Stimulated activated CD8-positive, alpha-beta memory T cell treated with anti-CD3 and anti-CD28 coated beads, Interleukin-15, amount 100 ng/mL, for 24 hours (primary cell): ENCODE measurements around the gene RAB25.
"Not testable (repeated sequence)": the region's sequence is repeated elsewhere in the genome, so short reads cannot be mapped to it uniquely, and the experiment has no call there.

ENCODE experiments used
- DNase-seq: peaks from one replicate; pipeline ENCODE4 v3.0.0-alpha.2; 2020; ENCODE audit warnings: low read depth

The RAB25 gene

DNA sequence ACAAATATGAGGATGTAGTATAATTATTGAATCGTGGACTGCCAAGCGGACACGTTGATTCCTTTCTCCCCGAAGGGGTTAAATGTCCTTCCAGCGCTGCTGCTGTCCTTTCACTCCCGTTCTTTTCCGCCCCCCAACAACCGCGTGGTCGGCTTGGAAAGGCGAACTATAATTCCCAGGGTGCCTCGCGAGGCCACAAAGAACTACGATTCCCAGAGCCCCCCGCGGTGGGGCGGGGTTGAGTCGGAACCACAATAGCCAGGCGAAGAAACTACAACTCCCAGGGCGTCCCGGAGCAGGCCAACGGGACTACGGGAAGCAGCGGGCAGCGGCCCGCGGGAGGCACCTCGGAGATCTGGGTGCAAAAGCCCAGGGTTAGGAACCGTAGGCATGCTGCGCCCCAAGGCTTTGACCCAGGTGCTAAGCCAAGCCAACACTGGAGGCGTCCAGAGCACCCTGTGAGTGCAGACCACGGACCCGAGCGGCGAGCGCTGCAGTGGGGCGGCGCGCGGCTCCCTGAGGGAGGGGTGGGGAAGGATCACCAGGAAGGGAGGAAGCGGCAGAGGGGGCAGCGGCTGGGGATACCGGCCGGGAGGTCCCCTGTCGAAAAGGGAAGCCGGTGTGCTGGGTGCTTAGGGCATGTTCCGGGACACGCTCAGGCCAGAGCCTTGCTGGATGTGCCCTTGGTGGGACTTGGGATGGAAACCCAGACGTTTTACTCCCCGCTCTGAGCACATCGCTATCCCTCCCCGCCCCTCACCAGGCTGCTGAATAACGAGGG is 6.3 kb upstream of the RAB25 start, which contains the start of gene LAMTOR2:
Gene LAMTOR2 (plus strand): TSS at position 283 of the 781 bp plus-strand sequence. CDS start 108 bp downstream, at position 391.
- DNase-seq = peak; percentile 80

DNA sequence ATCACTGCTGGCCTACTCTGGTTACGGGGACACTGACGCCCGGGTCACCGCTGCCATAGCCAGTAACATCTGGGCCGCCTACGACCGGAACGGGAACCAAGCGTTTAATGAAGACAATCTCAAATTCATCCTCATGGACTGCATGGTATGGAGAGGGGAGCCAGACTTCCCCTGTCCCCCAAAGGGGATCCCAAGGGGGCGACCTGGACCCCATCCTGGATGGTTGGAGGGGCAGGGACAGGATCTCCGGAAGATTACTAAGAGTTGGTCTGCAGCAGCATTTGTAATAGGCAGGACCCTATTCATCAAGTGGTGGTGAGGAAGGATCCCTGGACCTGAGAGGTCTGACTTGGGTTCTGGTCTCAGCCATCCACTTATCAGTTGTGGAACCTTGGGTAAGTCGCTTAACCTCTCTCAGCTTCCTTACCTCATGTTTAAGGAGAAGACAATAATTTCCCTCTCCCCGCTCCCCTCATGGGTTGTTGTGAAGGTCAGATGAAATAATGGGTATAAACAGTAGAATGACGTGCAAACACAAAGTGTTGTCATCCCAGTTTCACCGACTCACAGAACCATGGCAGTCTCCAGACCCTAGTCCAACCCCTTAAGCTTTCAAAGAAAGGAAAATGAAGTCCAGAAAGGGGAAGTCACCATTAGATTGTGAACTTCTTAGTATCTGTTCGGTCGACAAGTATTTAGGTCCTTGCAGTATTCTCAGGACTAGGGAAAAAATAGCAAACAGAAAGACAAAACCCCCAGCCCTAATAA is 5.5 kb upstream of the RAB25 start:
- DNase-seq = no peak

DNA sequence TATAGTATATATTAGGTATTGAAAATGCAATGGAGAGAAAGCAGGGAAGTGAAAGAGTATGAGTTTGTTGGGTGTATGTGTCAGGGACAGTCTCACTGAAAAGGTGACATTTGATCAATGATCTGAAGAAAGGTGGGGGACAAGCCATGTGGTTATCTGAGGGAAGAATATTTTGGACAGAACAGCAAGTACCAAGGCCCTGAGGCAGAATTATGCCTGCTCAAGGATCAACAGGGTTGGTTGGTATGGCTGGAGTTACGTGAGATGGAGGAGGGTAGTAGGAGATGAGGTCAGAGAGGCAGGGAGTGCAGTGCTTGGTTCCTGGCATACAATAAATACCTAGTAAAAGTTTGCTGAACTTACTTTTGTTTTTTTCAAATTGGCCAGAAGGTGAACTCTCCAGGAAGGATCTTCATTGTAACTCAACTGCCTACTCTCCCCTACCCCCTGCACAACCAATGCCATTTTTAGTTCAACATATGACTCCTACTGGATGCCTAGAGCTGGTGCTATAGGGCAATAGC is 4.6 kb upstream of the RAB25 start:
- DNase-seq = no peak

DNA sequence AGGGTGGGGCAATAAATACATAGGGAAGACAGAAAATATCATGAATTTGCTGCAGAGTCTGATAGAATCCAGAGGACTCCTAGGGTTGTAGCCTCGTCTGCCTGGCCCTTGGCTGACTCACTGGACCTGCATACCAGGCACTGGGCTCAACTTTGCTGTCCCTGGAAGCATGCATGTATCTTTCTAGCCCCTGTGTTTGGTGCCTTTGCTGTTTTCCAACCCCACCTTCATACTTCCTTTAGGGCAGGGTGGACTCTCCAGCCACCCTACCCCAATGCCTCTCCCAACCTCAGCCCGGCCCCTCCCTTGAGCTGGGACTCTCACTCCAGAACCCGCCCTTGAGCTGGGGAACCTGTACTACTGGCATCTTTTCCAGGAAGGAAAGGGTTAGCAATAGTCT is 1.2 kb downstream of the RAB25 start:
- DNase-seq = no peak

DNA sequence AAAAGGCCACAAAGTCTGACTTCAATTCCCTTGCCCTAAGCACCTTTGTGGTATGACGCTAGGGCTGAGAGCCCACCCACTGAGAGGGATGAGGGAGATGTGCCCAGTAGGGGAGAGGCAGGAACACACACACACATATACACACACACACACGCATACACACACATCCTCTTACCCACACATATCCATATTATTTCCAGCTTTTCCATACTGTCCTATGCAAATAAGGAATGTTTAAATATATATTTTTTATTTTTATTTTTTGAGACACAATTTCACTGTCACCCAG is 3.0 kb downstream of the RAB25 start:
- no peak for DNase-seq

DNA sequence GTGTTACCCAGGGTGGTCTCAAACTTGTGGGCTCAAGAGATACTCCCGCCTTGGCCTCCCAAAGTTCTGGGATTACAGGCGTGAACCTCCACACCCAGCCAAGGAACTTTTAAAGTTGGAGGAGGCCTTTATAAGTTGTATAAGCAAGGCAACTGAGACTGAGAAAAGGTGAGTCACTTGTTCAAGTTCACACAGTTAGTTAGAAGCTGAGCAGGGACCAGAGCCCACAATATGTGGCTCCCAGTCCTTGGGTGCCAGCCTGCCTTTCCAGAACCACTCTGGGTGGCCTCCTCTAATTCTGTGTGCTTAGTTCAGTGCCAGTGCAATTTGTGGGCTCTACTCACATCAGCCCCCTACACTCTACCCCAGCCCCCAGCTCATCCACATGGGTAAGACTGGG is 3.7 kb downstream of the RAB25 start:
- DNase-seq = no peak

DNA sequence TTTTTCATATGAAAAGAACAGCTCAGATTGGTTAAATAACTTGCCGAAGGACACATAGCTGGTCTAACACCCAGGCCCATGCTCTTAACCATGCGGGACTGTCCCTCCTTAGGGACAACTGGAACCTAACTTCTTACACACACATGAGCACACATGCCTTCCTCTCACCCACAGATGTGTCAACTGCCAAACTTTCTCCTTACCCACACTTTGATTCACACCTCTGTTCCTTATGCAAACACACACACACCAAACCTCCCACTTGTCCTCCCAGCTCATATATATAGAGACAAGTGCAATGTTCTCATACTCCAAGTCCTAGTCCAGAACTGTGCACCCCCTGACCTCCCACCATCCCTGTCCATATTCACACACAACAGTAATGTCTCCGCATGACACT is 4.3 kb downstream of the RAB25 start:
- DNase-seq = no peak

DNA sequence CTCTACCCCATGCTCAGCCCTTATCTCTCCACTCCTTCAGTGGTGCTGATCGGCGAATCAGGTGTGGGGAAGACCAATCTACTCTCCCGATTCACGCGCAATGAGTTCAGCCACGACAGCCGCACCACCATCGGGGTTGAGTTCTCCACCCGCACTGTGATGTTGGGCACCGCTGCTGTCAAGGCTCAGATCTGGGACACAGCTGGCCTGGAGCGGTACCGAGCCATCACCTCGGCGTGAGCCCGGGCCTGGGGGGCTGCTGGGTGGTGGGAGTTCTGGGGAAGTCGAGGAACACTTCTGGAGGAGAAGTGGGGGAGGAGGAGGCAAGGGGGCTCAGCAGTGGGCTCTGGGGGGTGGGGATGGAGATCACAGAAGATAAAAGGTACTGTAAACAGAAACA is 4.9 kb downstream of the RAB25 start:
- DNase-seq = no peak

DNA sequence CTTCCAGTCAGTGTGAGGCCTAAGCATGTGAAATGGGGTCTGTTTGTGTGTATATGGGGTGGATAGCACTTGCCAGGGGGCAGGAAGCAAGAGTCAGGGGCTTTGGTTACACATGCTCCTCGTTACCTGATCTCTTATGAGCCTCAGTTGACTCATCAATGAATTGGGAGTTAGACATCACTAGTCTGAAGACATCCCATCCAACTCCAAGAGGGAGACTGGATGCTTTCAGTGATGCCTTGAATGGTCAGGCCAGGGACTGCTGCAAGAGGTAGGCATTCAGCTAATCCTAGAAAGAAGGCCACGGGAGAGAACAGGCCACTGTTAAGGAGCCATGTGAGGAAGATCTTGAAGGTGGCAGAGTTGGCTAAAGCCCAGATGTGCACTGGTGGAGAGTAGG is 6.3 kb downstream of the RAB25 start:
- no peak for DNase-seq

DNA sequence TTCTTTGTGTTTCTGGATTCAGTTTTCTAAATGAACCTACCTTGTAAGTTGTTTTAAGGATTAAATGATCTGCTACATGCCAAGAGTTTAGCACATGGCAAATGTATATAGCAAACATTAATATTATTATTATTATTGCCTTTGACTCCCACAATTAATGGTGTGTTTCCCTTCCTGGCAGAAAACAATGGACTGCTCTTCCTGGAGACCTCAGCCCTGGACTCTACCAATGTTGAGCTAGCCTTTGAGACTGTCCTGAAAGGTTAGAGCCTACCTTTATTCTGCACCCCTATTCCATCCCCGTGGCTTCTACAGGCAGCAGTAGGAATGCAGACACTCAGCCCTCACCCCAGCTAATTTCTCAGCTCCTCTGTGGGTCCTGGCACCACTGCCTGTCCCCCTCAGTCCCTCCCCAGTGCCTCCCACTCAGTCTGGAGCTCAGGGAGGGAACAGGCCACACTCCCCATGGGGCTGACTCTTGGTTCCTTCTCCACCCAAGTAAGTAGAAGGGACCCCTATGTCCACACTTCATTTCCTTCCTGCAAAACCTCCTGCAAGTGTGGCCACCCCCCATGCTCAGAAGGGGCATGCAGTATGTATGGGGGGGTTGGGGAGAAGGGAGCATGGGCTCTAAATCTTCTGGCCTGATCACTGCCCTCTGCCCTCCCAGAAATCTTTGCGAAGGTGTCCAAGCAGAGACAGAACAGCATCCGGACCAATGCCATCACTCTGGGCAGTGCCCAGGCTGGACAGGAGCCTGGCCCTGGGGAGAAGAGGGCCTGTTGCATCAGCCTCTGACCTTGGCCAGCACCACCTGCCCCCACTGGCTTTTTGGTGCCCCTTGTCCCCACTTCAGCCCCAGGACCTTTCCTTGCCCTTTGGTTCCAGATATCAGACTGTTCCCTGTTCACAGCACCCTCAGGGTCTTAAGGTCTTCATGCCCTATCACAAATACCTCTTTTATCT is 8.8 kb downstream of the RAB25 start:
- DNase-seq = no peak

DNA sequence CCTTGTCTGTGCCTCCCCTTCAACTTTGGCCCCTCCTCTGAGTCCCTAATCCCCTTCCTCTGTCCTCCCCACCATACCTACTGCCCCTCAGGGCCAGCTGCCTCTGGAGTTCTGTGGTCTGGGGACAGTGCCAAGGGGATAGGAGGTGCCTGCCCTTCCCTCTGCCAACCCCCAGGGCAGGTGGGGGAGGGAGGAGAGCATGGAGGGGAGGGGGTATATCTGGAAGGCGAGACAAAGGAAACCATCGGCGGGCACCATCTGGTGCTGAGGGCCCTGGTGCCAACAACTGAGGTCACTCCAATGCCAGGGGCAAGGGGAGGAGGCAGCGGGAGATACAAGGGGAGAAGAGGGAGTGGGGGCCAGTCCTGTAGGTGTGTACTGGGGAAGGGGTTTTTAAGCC is 9.6 kb downstream of the RAB25 start:
- DNase-seq = no peak

DNA sequence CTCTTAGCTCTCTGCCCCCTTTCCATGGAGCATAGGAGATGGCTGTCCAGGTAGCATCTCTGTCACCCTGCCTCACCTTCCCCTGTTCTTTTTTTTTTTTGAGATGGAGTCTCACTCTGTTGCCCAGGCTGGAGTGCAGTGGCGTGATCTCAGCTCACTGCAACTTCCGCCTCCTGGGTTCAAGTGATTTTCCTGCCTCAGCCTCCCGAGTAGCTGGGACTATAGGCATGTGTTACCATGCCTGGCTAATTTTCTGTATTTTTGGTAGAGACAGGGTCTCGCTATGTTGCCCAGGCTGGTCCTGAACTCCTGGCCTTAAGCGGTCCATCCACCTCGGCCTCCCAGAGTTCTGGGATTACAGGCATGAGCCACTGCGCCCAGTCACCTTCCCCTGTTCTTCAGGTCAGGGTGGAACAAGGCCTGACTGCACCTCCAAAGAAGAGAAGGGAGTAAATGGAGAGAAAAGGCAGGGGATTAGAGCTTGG is 10.4 kb downstream of the RAB25 start:
- not testable (repeated sequence) for DNase-seq

DNA sequence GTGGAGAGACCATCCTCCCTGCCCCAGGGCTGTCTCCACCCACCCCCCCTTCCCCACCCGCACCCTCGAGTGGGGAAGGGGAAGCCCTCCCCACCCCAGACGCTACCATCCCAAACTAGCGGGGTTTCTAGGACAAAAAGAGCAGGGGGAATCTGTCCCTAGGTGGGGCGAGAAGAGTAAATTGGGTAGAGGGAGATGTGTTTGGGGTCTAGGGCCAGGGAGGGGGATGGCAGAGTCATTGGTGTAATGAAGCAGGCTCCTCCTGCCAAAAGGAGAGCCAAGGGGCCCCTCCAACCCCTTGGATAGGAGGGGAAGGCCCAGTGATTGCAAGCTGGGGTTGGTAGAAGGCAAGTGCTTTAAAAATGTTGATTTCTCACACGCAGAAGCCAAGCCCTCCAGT is 11.3 kb downstream of the RAB25 start:
- no peak for DNase-seq

DNA sequence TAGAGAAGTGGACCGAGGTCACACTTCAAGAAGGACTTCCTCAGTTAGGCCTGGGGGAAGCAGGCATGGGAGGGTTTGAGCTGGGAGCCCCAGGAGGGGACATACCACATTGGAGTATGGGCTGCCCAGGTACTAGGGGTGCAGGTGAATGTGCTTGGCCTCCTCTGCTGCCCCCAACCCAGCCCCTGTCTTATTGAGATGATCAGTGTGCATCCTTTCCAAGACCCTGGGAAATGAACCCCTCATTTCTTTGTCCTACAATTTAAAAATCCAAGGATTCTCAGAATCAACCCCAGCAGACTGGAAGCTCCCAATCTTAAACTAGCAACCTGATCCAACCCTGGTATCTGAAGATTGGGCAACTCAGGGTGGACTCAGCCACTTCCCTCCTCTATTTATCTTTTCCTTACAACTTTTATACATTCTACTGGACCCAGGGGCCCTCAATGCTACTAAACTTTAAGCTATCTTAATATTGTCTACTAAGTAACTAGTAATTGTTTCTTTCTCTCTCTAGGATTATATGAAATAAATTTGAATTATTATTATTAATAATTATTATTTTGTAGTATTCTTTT is 12.2 kb downstream of the RAB25 start:
- no peak for DNase-seq

DNA sequence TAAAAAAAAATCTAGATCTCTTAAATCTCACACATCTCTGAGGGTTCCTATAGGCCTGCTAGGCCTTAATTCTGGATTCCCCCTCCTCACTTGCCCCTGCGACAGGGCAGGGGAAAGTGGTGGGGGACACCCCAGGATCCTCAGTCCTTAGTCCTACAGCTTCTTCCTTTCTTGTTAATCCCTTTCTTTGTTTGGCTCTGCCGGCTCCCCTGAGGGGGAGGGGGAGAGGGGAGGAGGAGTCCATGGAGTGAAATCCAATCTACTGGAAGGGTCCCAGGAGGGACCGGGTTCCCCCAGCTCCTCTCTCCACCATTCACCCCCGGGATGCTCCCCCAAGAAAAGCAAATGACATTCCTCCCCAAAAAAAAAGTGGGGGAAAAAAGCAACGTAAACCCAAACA is 12.8 kb downstream of the RAB25 start:
- DNase-seq = no peak

DNA sequence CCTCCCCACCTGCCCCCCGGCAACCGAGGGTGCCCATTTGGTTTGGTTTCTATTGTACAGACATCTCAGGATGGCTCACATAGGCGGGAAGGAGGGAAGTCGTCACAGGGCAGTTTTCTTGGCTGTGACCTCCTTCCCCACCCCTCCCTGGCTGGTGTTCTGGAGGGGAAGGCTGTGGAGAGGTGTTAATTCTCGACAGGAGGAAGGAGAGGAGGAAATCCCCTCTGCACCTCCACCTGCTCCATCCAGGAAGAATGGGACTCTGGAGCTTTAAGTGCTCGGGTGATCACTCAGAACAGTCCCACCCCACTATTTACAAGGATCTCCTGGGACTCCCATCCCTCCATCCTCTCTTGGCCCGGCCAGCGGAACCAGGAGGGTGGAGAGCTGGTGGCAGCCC is 13.7 kb downstream of the RAB25 start:
- DNase-seq = no peak

DNA sequence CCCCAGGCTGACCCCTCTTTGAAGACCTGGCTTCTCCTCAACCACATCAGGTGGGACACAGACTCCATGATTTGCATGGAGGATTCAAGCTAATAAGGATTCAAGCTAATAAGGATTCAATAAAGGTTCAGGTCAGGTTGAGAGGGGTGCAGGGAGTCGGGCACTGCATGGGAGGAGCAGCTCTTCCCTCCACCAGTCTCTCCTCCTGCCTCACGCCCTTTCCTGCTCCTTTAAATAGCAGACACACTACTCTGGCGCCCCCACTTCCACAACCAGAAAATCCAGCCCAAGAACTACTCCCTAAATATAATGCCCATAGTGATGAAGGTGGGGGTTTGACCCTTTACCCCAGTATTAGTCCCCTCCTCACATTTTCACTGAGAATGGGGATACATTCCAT is 14.2 kb downstream of the RAB25 start:
- DNase-seq = no peak

DNA sequence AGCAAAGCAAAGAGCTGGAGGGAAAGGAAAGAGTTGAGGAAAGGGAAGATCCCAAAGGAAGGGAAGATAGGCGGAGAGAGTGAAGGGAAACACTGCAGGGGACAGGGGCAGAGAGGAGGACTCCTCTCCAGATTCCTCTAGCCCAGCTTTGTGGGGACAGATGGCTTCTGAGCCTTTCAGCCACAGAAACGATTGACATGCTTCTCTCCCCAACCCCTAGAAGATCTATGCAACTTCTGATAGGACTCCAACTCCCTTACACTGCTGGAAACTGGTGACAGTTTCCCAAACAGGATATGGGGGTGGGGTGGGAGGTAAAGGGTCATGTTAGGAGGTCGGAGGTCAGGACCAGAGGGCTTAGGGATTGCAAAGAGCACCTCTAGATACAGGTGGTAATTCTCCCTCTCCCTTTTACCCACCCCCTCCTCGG is 14.8 kb downstream of the RAB25 start:
- DNase-seq = no peak

DNA sequence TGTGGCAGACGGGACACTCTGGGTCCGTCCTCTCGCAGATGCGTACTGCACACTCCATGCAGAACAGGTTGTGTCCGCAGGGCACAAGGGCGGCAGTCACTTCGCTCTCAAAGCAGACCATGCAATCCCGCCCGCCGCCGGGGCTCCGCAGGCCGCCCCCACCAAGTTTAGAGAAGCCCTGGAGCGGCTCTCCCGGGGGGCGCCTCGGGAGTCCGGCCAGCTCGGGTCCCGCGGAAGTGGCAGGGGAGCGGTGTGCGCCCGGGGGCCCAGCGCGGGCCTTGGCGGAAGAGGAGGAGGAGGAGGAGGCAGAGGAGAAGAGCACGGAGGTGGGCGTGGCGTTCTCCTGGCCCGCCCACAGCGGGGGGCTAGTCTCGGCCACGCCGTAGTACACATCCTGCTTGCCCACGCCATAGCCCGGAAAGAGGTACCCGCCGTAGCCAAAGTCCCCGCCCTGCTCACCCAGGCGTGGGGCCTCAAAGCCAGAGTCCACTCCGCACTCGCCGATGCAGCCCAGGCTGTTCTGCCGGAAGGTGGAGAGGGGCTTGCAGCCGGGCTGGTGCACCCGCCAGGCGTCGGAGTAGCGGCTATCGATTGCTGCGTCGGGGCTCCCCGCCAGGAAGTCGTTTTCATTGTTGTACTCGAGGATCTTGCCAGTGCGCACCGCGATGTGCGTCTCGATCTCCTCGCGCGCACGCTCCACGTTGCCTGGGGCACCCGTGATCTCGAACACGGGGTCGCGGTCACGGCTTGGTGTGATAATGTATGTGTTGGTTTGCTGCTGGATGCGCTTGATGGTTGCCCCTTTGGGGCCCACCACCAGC is 15.9 kb downstream of the RAB25 start:
- no peak for DNase-seq

DNA sequence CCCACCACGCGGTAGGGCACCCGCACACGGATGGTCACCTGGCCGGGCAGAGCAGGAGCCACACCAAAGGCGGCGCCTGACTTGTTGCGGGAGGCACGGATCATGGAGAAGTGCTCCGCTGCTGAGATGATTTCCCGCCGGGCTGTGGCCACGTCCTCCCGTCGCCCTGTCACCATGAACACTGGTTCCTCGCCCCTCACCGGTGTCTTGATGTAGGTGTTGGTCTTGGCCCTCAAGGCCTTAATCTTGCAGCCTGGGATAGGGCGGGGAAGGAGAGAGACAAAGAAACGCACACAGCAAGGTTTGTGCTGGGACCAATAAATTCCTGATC is 16.4 kb downstream of the RAB25 start:
- no peak for DNase-seq

DNA sequence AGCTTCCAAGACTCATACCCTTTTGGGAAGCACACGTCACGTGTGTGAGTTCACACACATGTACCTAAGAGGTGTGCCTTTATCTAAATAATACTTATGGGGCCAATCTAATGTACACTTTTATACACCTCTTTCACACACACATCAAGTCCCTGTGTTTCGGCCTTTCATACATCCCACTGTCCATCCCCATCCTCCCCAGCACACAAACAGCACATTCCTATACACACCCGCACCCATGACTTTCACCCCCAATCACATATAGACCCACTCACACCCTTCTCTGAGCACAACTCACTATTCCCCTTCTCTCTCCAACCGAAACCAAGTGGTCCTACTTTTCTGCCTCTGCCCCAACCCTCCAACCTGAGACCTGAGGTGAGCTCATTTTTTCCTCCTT is 17.8 kb downstream of the RAB25 start:
- DNase-seq = no peak
